ENCODE data around the gene LPP. TPM values are rescaled to one million over a fixed set of nuclear protein-coding genes. Genes with fewer than 3 reads are reported as not detected.

Gene LPP
- total RNA-seq, 2 donors from 2014 or later: 1,601 to 1,705 TPM

DNA sequence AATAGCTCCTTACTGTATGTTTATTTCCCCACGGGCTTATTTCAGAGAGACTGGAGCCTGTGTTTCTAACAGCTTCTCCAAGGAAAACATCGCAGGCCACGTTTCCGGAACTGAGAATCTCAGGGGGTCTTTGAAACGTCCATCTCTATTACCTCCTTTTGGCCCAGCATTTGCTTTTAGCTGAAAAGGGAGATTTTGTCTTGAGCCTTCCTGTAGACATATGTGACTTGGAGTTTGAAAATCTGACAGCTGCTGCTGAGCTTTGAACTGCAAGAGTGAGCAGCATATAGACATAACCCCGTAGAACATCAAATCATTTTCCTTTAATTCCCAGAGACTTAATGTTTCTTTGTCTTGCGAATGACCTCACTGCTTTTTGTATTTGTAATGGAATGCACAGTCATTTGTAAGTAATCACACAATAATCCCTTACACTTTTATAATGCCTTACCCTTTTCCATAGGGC, 54.6 kb downstream of the LPP start:
- intact Hi-C loops (cut with DNase I): loop anchor here in 1 of 2 donors (5.0 kb wide), 1 partner anchor 36 kb away; no protein-coding TSS in a partner anchor
- DNase-seq (ENCODE audit: low spot score): no peak

DNA sequence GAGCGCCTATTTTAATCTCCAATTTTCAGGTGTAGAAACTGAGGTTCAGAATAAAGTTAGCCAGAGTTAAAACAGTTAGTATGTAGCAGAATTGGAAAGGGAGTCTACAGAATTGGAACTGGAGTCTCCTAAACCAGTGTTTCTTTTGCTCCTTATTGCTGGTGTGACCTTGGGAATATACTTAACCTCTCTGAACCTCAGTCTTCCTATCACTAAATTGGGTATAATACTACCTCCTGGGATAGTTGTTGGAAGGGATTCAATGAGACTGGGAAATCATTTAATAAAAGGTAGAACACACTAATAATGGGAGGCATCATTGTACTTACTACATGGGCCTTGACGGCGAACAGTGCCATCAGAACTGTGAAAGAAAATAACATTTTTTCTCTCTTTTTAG, 55.1 kb downstream of the LPP start:
- DNase-seq (ENCODE audit: low spot score): no peak
- intact Hi-C loops (cut with DNase I): loop anchor here in 1 of 2 donors (5.0 kb wide), 1 partner anchor 37 kb away; no protein-coding TSS in a partner anchor

DNA sequence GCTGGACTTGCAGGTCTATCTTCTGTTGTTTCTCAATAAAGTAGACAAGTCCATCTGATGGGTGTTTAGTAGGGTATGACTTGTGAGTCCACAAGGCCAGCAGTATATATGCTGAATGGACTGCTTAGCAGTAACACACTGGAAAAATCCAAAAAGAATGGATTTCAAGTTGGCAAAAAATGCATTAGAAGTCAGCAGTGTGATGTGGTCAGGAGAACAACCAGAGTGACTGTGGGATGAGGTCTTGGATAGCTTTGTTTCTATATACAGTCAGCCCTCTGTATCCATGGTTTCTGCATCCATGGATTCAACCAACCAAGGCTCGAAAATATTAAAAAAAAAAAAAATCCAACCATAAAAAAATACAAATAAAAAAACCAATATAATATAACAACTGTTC, 55.8 kb downstream of the LPP start:
- intact Hi-C loops (cut with DNase I): loop anchor here (5.0 kb wide), 2 partner anchors 37 to 47 kb away; no protein-coding TSS in a partner anchor
- DNase-seq (ENCODE audit: low spot score): no peak

DNA sequence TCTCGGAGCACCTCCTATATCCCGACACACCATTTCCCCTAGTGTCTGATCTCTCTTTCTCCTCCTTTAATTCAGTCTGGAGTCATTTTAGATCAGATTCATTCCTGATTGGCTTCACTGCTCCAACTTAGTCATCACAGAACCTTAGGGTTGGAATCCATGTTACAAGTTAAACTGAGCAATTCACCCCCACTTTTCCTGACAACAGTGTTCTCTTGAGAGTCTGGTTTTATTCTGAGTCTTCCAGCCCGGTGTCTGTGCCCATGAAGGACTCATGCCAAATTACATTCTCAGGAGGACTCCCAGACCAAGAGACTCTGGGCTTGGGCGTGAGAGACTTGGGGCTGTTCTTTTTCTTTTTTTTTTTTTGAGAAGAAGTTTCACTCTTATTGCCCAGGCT, 57.5 kb downstream of the LPP start:
- no peak for DNase-seq (ENCODE audit: low spot score)
- intact Hi-C loops (cut with DNase I): loop anchor here in 1 of 2 donors (5.0 kb wide), 1 partner anchor 49 kb away; no protein-coding TSS in a partner anchor

DNA sequence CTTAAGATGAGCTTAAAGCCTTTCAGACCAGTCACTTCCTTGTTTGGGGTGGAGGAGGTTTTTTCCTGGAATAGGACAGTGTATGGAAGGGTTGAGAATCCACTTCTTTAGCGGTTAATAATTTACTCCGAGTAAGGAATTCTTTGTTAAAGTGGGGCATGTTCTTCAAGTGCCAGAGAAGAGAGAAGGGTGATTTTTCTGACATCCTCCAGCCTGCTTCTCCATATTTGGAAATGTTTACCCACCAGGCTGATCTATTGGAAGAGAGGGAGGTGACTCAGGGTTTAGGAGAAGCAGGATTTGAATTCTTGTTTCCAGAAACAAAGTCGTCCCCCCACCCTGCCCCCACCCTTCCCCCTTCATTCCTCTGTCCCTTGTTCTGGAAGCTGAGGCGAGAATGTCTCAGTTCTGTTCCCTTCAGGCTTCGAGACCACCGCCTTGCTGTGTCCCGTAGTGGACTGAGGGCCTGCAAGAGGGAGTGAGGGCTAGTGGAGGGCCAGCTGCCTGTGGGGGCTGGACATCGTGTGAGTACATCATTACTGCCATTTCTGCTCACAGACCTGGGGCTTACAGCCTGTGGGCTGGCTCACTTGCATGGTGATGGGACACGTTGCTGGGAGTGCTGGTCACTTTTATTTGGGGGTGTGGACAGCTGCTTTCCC, 58.5 kb downstream of the LPP start:
- intact Hi-C loops (cut with DNase I): loop anchor here in 1 of 2 donors (5.0 kb wide), 1 partner anchor 50 kb away; no protein-coding TSS in a partner anchor
- peak; percentile 81 for DNase-seq (ENCODE audit: low spot score)

DNA sequence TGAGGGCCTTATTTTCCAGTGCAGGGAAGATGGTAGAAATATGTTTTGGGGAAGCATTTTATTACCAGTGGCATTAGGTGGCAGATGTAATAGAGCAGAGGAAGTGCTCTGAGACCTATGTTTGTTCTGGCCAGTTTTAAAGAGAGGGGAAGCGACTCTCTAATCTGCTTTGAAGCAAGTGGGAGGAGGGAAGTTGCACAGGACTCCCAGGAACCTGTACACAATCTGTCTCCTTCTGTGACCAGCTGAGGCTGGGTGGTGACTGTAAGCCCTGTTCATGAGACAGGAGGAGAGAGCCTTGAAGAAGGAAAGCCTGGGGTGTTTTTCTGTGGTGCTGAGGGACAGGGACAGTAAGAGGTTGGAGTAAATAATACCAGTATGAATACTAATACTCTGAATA, 60.5 kb downstream of the LPP start:
- DNase-seq (ENCODE audit: low spot score): no peak
- intact Hi-C loops (cut with DNase I): loop anchor here in 1 of 2 donors (5.0 kb wide), 1 partner anchor 52 kb away; no protein-coding TSS in a partner anchor

DNA sequence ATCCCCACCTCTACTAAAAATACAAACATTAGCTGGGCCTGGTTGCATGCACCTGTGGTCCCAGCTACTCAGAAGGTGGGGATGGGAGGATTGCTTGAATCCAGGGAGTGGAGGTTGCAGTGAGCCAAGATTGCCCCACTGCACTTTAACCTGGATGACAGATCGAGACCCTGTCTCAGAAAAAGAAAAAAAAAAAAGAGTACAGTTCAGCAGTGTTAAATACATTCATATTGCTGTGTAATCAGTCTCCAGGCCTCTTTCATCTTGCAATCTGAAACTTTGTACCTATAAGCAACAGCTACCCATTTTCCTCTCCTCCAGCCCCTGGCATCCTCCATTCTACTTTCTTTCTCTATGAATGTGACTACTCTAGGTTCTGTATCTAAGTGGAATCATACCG, 61.2 kb downstream of the LPP start:
- no peak for DNase-seq (ENCODE audit: low spot score)
- intact Hi-C loops (cut with DNase I): loop anchor here in 1 of 2 donors (5.0 kb wide), 1 partner anchor 473 kb away; no protein-coding TSS in a partner anchor

DNA sequence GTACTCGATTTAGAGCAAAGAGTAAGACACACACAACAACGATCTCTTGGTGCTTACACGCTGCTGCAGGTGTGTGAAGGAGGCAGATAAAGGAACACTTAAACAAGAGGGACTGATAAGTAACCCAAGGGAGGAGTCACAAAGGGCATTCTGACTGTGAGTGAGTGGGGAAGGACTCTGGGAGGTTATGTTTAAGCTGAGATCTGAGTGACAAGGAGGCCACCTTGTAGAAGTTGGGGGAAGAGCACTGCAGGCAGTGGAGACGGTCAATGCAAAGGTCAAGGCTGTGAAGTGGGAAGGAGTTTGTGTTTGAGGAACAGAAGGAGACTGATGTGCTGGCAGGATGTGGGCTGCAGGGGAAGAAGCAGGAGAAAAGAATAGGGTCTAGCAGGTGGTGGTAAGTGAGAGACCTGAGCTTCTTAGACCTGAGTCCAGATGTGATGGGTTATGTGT, 63.1 kb downstream of the LPP start:
- intact Hi-C loops (cut with DNase I): loop anchor here in 1 of 2 donors (5.0 kb wide), 1 partner anchor 475 kb away; no protein-coding TSS in a partner anchor
- no peak for DNase-seq (ENCODE audit: low spot score)

DNA sequence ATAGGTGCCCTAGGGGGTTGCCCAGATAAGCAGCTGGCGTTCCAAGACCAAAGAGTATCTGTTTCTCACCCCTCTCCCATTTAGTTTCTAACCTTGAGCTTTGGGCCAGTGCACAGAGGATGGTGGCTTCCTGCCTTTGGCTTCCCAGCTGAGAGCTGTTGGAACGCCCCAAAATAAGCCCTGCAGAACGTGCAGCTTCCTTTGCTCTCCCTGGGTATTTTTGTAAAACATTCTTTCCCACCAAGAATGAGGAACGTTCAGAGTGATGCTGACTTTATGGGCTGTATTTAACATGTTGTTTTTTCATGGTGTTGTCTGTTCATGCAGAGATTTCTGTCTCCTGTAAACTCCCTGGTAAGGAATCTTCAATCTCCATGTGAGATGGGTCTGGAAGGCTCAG, 63.8 kb downstream of the LPP start:
- intact Hi-C loops (cut with DNase I): loop anchor here in 1 of 2 donors (5.0 kb wide), 1 partner anchor 475 kb away; no protein-coding TSS in a partner anchor
- DNase-seq (ENCODE audit: low spot score): no peak

DNA sequence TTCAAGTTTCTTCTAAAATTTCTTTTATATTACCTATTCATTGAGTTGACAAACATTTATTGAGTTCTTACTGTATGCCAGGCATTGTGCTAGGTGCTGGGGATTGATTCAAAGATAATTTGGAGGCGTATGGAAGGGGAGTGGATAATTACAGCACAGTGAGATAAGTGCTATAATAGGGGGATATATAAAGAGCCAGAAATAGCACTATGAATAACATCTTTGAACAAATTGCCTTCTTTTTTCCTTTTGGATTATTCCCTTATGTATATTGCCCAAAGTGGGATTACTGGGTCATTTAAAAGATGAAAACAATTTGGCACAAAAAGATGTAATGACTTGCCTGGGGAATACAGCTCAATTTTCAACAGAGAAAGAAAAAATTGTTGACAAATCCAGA, 64.6 kb downstream of the LPP start:
- intact Hi-C loops (cut with DNase I): loop anchor here in 1 of 2 donors (5.0 kb wide), 1 partner anchor 476 kb away; no protein-coding TSS in a partner anchor
- no peak for DNase-seq (ENCODE audit: low spot score)

DNA sequence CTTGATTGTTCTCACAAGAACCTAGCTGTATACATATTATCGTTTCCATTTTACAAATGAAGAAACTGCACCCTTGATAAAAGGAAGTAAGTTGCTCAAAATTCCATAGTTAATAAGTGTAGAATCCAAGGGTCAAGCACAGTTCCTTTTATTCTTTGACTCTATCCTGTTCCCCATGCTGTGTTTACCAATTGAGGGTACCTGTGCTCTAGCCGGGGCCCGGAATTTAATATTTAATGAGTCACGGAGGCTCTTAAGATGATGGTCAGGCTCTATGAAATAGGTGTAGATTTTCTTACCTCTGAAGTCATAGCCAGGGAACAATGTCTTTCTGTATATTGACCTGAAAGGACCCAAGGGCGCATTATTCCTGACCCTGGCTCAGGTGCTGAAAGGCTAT, 65.2 kb downstream of the LPP start:
- intact Hi-C loops (cut with DNase I): loop anchor here in 1 of 2 donors (5.0 kb wide), 1 partner anchor 477 kb away; no protein-coding TSS in a partner anchor
- DNase-seq (ENCODE audit: low spot score): no peak

DNA sequence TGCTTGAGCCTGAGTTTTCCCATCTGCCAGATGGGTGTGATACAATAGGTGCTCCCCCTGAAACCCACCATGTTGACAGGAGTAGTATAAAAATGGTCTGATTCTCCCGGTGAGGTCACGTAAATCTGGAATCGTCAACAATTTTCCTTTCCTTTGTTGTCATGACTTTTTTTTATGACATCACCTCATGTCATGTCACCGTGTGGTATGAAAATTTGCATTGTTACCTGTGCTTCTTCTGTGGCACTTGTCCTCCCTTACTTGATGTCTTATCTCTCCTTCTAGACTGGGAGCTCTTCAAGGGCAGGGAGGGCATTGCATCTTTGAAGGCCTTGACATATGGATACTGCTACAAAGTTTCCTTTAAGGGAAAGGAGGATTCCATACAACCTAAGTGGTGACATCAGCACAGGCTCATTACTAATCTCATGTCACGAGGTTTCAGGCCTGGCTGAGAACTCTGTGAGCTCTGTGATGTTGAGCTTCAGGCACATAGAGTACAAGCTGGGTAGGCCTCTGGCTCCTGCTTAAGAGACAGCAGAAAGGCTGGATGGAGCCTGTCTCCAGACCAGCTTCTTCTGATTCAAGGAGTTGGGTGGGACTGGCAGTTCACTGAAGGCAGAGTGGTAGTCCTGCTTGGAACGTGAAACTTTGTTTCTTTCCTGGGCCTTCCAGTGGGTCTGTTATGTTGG, 66.3 kb downstream of the LPP start:
- no peak for DNase-seq (ENCODE audit: low spot score)
- intact Hi-C loops (cut with DNase I): loop anchor here in 1 of 2 donors (10.0 kb wide), 1 partner anchor 165 kb away; no protein-coding TSS in a partner anchor

DNA sequence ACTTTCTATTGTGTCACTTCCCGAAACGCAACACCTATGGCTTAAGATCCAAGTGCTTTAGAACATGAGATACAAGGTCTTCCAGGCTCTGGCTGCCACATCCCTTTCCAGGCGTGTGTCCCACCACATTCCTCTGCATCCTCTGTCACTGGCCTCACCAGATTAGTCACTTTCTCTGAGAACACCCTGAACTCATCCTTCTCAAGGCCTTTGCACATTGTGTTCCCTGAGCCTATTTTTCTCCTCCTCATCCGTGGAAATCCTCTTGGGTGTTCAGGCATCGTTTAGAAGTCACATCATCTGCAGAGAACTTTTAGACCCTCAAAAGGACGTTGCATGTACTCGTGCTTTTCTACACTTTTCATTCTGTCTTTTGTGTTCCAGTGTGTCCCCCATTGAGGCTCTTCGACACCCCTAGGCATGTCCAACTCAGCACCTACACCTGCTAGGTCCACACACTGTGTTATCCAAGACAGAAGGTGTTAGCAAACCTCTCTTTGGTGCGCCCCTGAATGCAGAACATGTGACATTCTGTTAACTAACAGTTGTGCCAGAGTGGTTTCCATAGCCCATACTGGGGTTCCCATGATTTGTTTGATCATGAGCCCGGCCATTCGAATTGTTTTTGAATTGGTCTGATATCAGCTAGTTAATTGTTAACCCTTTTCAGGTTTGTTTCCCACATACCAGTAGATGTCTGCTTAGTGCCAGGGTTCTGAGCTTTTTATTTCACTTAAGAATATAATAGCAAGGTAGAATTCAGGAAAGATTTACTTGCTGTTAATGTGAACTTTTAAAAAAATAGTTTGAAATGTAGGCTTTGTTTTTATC, 67.2 kb downstream of the LPP start:
- intact Hi-C loops (cut with DNase I): loop anchor here in 1 of 2 donors (10.0 kb wide), 1 partner anchor 166 kb away; no protein-coding TSS in a partner anchor

DNA sequence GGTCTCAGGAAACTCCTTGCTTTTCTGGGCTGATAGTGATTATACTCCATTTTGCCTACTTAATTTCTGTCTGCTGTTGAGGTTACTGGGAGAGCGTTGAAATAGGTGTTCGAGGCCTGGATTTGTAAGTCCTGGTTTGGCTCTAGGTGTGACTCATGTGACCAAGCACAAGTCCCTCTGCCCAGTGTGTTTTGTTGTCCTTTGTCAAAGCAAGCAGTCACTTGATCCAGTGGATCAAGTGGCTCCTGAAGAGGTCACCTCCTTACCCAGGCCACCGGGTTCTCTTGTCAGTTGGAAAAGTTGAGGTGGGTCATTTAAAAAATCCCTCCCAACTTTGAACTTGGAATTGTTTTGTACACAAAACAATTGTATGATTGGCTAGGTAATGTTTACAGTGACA, 70.0 kb downstream of the LPP start:
- no peak for DNase-seq (ENCODE audit: low spot score)
- intact Hi-C loops (cut with DNase I): loop anchor here in 1 of 2 donors (10.0 kb wide), 1 partner anchor 169 kb away; no protein-coding TSS in a partner anchor

More for the DNA sequence above, 67.2 kb downstream of the LPP start:
- DNase-seq (ENCODE audit: low spot score): peak; percentile 87

DNA sequence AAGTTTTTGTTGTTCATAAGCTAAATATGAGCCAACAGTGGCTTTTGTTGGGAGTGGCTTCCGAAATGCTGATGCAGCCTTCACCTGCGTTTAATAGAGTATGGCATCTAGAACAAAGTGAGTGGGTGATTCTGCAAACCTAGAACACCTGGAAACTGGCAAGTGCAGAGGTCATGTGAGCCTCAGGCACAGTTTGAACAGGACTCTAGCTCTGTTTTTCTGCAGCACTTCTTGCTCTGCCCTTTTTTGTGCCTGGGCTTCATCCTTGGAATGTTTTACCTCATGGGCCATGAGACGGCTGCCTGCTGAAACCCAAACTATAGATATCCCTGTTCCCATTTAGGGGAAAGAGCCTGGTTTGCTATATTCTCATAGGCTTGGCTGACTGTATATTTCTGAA, 73.5 kb downstream of the LPP start:
- intact Hi-C loops (cut with DNase I): loop anchor here (2.0 to 10.0 kb wide), 2 partner anchors 43 to 173 kb away; no protein-coding TSS in a partner anchor
- no peak for DNase-seq (ENCODE audit: low spot score)

DNA sequence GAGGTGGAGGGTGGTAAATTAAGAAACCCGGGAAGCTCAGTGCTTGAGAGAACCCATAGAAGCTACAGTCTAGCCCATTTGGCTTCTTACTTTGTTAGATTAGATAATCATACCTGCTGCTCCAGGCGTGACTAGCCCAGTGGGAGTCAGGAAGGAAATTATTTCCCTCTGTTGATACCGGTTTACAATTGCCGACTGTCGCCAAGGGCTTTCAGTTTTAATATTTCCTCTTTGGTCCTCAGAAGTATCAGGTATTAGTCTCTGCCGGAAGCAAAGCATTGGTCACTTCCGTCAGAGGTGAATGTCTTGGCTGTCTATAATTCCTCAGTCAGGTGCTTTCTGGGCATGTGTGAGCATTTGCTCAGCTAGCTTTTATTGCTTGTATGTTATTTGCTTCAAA, 75.2 kb downstream of the LPP start:
- no peak for DNase-seq (ENCODE audit: low spot score)
- intact Hi-C loops (cut with DNase I): loop anchor here in 1 of 2 donors (10.0 kb wide), 1 partner anchor 174 kb away; no protein-coding TSS in a partner anchor

DNA sequence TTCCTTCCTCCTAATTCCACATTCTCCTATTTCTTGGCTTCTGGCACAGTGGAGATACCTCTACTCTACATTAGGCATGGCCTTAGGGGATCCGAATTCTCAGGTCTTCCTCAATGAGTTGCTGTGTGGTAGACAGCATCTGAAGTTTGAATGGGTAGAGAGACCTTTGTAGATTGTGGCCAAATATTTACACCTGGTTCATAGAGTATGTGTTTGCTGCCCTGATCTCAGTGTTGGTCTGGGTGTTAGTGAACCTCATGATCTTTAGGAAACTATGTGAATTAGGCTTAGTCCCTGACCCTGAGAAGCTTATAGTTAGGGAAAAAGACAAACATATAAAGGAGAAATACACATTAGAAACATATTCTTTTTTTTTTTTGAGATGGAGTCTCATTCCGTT, 75.8 kb downstream of the LPP start:
- DNase-seq (ENCODE audit: low spot score): no peak
- intact Hi-C loops (cut with DNase I): loop anchor here in 1 of 2 donors (5.0 to 10.0 kb wide), 2 partner anchors 38 to 175 kb away; no protein-coding TSS in a partner anchor

DNA sequence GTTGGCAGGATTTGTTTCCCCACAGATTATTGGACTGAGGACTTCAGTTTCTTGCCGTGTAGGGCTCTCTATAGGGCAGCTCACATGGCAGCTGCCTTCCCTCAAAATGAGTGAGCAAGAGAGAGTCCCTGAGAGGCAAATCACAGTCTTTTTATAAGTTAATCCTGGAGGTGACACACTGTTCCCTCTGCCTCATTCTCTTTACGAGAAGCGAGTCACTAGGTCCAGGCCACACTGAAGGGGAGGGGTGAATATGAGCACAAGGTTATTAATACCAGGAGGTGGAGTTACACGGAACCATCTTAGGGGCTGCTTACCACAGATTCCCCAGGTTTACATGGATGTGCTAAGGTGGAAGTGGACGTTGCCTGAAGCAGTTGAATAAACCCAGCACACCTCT, 77.0 kb downstream of the LPP start:
- intact Hi-C loops (cut with DNase I): loop anchor here (1.0 to 5.0 kb wide), 2 partner anchors 36 to 46 kb away; no protein-coding TSS in a partner anchor
- no peak for DNase-seq (ENCODE audit: low spot score)

All from posterior vena cava (tissue), 2 donors.